SK-N-SH (cell line): ENCODE results near the gene RTF2. TPM values are rescaled to one million over a fixed set of nuclear protein-coding genes. Genes with fewer than 3 reads are reported as not detected.

Source experiments
- CTCF ChIA-PET: fragments of 300-600, 350-600 bp; formaldehyde crosslinking; extraction: SDS; loops from one replicate; lab custom pipeline; 2021; lab: Yijun Ruan, JAX
- POLR2A ChIA-PET: fragments of 350-600 bp; sonication (Branson Sonifier 250); formaldehyde crosslinking; extraction: SDS; loops from one replicate; lab custom pipeline; 2020; ENCODE audit warnings: antibody characterized with exemption, inconsistent platforms; lab: Yijun Ruan, JAX
- DNase-seq: peaks from one replicate; pipeline ENCODE4 v3.0.0; 2012
- H2AFZ ChIP-seq: fragments of 200-600 bp; sonication (generic); 2 replicates; pipeline ENCODE4 v1.8.1; 2016; ENCODE audit warnings: antibody characterized with exemption, mild to moderate bottlenecking, low read depth
- H3F3A ChIP-seq: fragments of 200-600 bp; sonication (generic); replicated peaks from 2 replicates; pipeline ENCODE3; 2016; ENCODE audit warnings: antibody characterized with exemption, mild to moderate bottlenecking; ENCODE audit not compliant: insufficient read depth
- H3K27ac ChIP-seq, 2 experiments: fragments of 200-500 bp in 1 of 2; fragments of 200-600 bp in 1 of 2; sonication (Bioruptor generic) in 1 of 2; sonication (generic), shearing (Covaris generic) in 1 of 2; 2 replicates each; pipeline versions ENCODE4 v1.5.1 to v1.6.1; 2014 to 2016; ENCODE audit warnings: low read depth in 2 of 2, inconsistent platforms in 1 of 2, low read length in 1 of 2, mild to moderate bottlenecking in 1 of 2, mixed read lengths in 1 of 2
- H3K27me3 ChIP-seq: fragments of 200-600 bp; sonication (generic), shearing (Covaris generic); 2 replicates; pipeline ENCODE4 v1.6.1; 2016; ENCODE audit warnings: mixed run types; ENCODE audit not compliant: insufficient read depth
- H3K36me3 ChIP-seq, 2 experiments: fragments of 200-500 bp in 1 of 2; fragments of 200-600 bp in 1 of 2; sonication (Bioruptor generic) in 1 of 2; sonication (generic) in 1 of 2; replicated peaks in 1 of 2; 2 replicates each; pipeline versions ENCODE3 to v1.5.1; 2014 to 2016; ENCODE audit warnings: low read length in 1 of 2, mild to moderate bottlenecking in 1 of 2; ENCODE audit not compliant: insufficient read depth in 2 of 2, control insufficient read depth in 1 of 2
- H3K4me1 ChIP-seq, 2 experiments: fragments of 200-500 bp in 1 of 2; fragments of 200-600 bp in 1 of 2; sonication (Bioruptor generic) in 1 of 2; sonication (generic), shearing (Covaris generic) in 1 of 2; 2 replicates each; pipeline versions ENCODE4 v1.5.1 to v1.6.1; 2014 to 2016; ENCODE audit warnings: low read depth in 1 of 2, low read length in 1 of 2, mixed run types in 1 of 2; ENCODE audit not compliant: insufficient read depth in 2 of 2, control insufficient read depth in 1 of 2
- H3K4me2 ChIP-seq: fragments of 200-600 bp; sonication (generic), shearing (Covaris generic); 2 replicates; pipeline ENCODE4 v1.6.1; 2017; ENCODE audit warnings: mixed run types
- H3K4me3 ChIP-seq, 2 experiments: fragments of 200-500 bp in 1 of 2; fragments of 200-600 bp in 1 of 2; sonication (Bioruptor generic) in 1 of 2; sonication (generic), shearing (Covaris generic) in 1 of 2; 2 replicates each; pipeline versions ENCODE4 v1.5.1 to v1.8.1; 2014 to 2016; ENCODE audit warnings: low read depth in 2 of 2, inconsistent platforms in 1 of 2, low read length in 1 of 2, mild to moderate bottlenecking in 1 of 2, mixed read lengths in 1 of 2, moderate library complexity in 1 of 2
- H3K79me2 ChIP-seq: fragments of 200-600 bp; sonication (generic); 2 replicates; pipeline ENCODE4 v1.8.1; 2017; ENCODE audit warnings: mild to moderate bottlenecking; ENCODE audit not compliant: insufficient read depth
- H3K9ac ChIP-seq: fragments of 200-600 bp; sonication (generic); 2 replicates; pipeline ENCODE4 v1.6.1; 2017; ENCODE audit warnings: mixed run types
- H3K9me2 ChIP-seq: fragments of 200-600 bp; sonication (generic); 2 replicates; pipeline ENCODE4 v1.6.1; 2017; ENCODE audit warnings: mixed run types
- H3K9me3 ChIP-seq: fragments of 200-600 bp; sonication (generic); 2 replicates; pipeline ENCODE4 v1.6.1; 2017; ENCODE audit warnings: mixed run types, mild to moderate bottlenecking, moderate library complexity
- H4K20me1 ChIP-seq: fragments of 200-600 bp; sonication (generic); 2 replicates; pipeline ENCODE4 v1.6.1; 2017; ENCODE audit warnings: mild to moderate bottlenecking, mixed run types; ENCODE audit not compliant: insufficient read depth
- EZH2phosphoT487 ChIP-seq: fragments of 200-600 bp; sonication (generic); IDR thresholded peaks from 2 replicates; pipeline ENCODE4 v1.6.1; 2017; ENCODE audit warnings: low read depth, mixed run types, mild to moderate bottlenecking, antibody characterized with exemption, moderate library complexity, borderline replicate concordance
- FOXJ3 ChIP-seq: sonication (generic); formaldehyde crosslinking; IDR thresholded peaks from 2 replicates; pipeline ENCODE4 v1.5.1; 2020; ENCODE audit warnings: mild to moderate bottlenecking, missing genetic modification reagents
- GATA2 ChIP-seq: sonication (generic); formaldehyde crosslinking; IDR thresholded peaks from 2 replicates; pipeline ENCODE4 v1.5.0; 2020; ENCODE audit warnings: mild to moderate bottlenecking, missing genetic modification reagents
- JUND ChIP-seq: IDR thresholded peaks from 2 replicates; pipeline ENCODE4 v1.4.0; 2012
- MEF2A ChIP-seq: IDR thresholded peaks from 2 replicates; pipeline ENCODE4 v1.4.0; 2012; ENCODE audit warnings: low read depth, borderline replicate concordance
- MXI1 ChIP-seq: IDR thresholded peaks from 2 replicates; pipeline ENCODE4 v1.6.1; 2012; ENCODE audit warnings: mild to moderate bottlenecking, low read depth, low read length, improper control_type of control experiment
- NFIC ChIP-seq: IDR thresholded peaks from 2 replicates; pipeline ENCODE4 v1.4.0; 2012; ENCODE audit warnings: borderline replicate concordance
- NRF1 ChIP-seq: IDR thresholded peaks from 2 replicates; pipeline ENCODE4 v1.6.1; 2012; ENCODE audit warnings: low read depth, mild to moderate bottlenecking, low read length
- RCOR1 ChIP-seq: fragments of 150-350 bp; IDR thresholded peaks from 2 replicates; pipeline ENCODE4 v1.6.1; 2017; ENCODE audit warnings: antibody characterized with exemption, low read length
- RFX5 ChIP-seq: IDR thresholded peaks from 2 replicates; pipeline ENCODE4 v1.6.1; 2012; ENCODE audit warnings: mild to moderate bottlenecking, improper control_type of control experiment, low read length
- RXRA ChIP-seq: IDR thresholded peaks from 2 replicates; pipeline ENCODE4 v1.4.0; 2012; ENCODE audit warnings: low read depth, mild to moderate bottlenecking, borderline replicate concordance
- TCF12 ChIP-seq: IDR thresholded peaks from 2 replicates; pipeline ENCODE4 v1.4.0; 2012
- WGBS: methylation state at CpG from one replicate; pipeline ENCODE4 v1.1.6; 2017; ENCODE audit warnings: low lambda C conversion rate; 5-methylcytosine and 5-hydroxymethylcytosine counted together
- polyA plus RNA-seq, 3 experiments: library from polyadenylated mRNA; depleted of rRNA; stranded (reverse); fragments of >200 nt; gene quantifications; 2 replicates each; pipeline ENCODE4 v1.2.3, GENCODE V29; 2012
- TF ChIP-seq, protein P1 (sequence below): IDR thresholded peaks from 2 replicates; pipeline ENCODE4 v1.4.0; 2012; ENCODE audit warnings: low read depth
- TF ChIP-seq, protein P2 (sequence below): IDR thresholded peaks from 2 replicates; pipeline ENCODE4 v1.4.0; 2012; ENCODE audit warnings: low read depth, borderline replicate concordance
- TF ChIP-seq, protein P3 (sequence below): fragments of 150-350 bp; IDR thresholded peaks from 2 replicates; pipeline ENCODE4 v1.6.1; 2016; ENCODE audit warnings: mild to moderate bottlenecking, low read depth, low read length

Gene RTF2
- polyA plus RNA-seq, 1 of the 3 experiments (the other 2 are of a cell fraction) = 78.2 TPM

DNA sequence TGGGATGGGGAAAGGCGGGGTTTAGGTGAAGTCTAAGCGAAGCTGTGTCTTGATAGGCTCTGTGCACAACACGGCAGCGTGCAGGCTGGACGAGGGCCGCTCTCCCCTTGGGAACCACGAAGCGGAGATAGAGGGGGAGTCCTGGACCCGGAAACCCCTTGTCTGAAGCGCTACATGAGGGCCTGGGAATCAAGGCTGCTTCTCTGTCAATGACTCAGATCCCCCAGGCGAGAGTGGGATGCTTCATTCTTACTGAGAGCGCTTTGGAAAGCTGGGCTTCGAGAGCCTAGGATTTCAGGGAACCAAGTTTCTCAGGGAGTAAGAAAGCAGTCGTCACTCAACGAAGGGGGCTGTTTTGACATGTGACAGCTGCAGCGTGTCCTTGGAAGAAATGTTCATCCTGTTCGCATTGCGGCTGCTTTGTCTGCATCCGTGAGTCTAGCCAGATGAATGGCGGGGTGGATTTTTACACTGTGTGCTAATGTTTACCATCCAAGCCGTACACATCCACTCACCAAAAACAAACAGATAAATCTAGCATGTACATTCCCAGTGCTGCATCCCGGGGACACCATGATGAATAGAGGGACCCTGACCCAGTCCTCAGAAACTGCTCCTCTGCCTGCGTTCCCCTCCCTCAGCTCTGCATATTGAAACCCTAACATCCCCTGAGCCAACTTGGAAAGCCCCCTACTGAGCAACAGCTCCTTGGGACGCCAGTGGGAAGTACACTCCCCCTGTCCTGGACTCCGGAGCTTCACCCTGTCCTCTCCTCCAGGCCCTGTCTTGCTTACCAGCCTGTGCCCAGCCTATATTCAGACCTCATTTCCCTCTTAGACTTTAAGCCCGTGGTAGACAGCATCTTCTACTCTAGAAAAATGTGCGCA, 24.5 kb upstream of the RTF2 start:
- H3K27ac ChIP-seq = no peak overlapping the region
- no peaks in the 10 kb centered on the region for H4K20me1 ChIP-seq
- H3K79me2 ChIP-seq = no peaks in the 10 kb centered on the region
- no peaks in the 10 kb centered on the region for H3K9me2 ChIP-seq
- no peak overlapping the region for H3K9ac ChIP-seq
- ChIA-PET CTCF (no interaction called here), POLR2A (no interaction called here)
- no peak overlapping the region for H3K4me3 ChIP-seq
- no peaks in the 10 kb centered on the region for H3K27me3 ChIP-seq
- no peak overlapping the region for H3K4me2 ChIP-seq
- no peaks in the 10 kb centered on the region for H3K9me3 ChIP-seq
- H3K4me1 ChIP-seq = peaks cover 2 to 6% of the 10 kb centered on the region in 2 experiments; a peak in 2 of 4 replicates
- H3K36me3 ChIP-seq = no peaks in the 10 kb centered on the region
- TF ChIP-seq NRF1 (no peak), GATA2 (CRISPR knock-in tag) (no peak), MXI1 (no peak), JUND (no peak), MEF2A (no peak), RCOR1 (no peak), TCF12 (no peak), RFX5 (no peak), EZH2phosphoT487 (no peak), FOXJ3 (CRISPR knock-in tag) (no peak), NFIC (no peak), RXRA (no peak)
- TF ChIP-seq, protein P1, sequence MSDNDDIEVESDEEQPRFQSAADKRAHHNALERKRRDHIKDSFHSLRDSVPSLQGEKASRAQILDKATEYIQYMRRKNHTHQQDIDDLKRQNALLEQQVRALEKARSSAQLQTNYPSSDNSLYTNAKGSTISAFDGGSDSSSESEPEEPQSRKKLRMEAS = no peak
- TF ChIP-seq, protein P2, sequence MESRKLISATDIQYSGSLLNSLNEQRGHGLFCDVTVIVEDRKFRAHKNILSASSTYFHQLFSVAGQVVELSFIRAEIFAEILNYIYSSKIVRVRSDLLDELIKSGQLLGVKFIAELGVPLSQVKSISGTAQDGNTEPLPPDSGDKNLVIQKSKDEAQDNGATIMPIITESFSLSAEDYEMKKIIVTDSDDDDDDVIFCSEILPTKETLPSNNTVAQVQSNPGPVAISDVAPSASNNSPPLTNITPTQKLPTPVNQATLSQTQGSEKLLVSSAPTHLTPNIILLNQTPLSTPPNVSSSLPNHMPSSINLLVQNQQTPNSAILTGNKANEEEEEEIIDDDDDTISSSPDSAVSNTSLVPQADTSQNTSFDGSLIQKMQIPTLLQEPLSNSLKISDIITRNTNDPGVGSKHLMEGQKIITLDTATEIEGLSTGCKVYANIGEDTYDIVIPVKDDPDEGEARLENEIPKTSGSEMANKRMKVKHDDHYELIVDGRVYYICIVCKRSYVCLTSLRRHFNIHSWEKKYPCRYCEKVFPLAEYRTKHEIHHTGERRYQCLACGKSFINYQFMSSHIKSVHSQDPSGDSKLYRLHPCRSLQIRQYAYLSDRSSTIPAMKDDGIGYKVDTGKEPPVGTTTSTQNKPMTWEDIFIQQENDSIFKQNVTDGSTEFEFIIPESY = no peak
- TF ChIP-seq, protein P3, sequence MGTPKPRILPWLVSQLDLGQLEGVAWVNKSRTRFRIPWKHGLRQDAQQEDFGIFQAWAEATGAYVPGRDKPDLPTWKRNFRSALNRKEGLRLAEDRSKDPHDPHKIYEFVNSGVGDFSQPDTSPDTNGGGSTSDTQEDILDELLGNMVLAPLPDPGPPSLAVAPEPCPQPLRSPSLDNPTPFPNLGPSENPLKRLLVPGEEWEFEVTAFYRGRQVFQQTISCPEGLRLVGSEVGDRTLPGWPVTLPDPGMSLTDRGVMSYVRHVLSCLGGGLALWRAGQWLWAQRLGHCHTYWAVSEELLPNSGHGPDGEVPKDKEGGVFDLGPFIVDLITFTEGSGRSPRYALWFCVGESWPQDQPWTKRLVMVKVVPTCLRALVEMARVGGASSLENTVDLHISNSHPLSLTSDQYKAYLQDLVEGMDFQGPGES = no peak
- DNase-seq = no peak
- WGBS = 83% methylated on average over 27 of the region's 27 CpGs
- no peak overlapping the region for H2AFZ ChIP-seq
- H3F3A ChIP-seq = peaks cover 15% of the 10 kb centered on the region
